ENCODE measurements around the gene C1QTNF9.

DNA sequence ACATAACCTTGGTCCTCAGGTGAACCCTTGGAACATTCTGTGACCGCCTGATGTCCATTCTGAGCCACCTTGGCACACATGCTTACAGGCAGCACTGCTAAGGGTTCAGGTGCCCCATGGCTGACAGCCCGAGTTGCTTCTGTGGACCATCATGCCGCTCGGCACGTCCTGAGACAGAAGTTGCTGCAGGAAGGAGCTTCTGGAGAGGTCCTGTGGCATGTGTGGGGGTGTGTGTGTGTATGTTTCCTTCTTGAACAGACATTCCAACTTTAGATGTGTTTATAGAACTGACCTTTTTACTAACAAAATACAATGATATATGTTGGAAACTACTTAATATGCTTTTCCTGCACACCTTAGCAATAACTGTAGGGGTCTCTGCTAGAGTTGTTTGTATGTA, 4.8 kb upstream of the C1QTNF9 start:
- TF ChIP-seq, protein P1, sequence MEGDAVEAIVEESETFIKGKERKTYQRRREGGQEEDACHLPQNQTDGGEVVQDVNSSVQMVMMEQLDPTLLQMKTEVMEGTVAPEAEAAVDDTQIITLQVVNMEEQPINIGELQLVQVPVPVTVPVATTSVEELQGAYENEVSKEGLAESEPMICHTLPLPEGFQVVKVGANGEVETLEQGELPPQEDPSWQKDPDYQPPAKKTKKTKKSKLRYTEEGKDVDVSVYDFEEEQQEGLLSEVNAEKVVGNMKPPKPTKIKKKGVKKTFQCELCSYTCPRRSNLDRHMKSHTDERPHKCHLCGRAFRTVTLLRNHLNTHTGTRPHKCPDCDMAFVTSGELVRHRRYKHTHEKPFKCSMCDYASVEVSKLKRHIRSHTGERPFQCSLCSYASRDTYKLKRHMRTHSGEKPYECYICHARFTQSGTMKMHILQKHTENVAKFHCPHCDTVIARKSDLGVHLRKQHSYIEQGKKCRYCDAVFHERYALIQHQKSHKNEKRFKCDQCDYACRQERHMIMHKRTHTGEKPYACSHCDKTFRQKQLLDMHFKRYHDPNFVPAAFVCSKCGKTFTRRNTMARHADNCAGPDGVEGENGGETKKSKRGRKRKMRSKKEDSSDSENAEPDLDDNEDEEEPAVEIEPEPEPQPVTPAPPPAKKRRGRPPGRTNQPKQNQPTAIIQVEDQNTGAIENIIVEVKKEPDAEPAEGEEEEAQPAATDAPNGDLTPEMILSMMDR (IDR thresholded peaks at IDR 0.05; ENCODE audit: extremely low read depth in 1 of 2, insufficient read depth in 1 of 2, low read depth in 1 of 2, low read length in 2 of 2), result no peak
- no peak for TF ChIP-seq POLR2A (IDR thresholded peaks at IDR 0.05; ENCODE audit: low read depth, low read length)
